Measurements from ENCODE around the gene CD300E.
"Not testable (repeated sequence)": the region's sequence is repeated elsewhere in the genome, so short reads cannot be mapped to it uniquely, and the experiment has no call there.

Gene CD300E

DNA sequence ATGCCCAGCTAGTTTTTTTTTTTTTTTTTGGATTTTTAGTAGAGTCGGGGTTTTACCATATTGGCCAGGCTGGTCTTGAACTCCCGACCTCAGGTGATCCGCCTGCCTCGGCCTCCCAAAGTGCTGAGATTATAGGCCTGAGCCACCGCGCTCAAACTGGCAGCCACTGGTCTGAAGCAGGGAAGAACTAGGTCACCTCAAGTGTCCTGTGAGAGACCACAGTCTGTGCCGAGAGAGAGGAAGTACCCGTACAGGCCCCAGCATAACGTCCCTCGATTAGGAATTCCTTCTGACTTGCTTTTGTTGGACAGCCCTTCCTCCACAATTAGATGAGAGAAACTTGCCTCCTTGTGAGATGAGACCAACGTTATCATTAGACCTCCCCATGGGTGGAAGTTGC is 13.7 kb upstream of the CD300E start:
- peak in 3 of 42 donors; percentile 12 to 19 (median 16) for DNase-seq
- intact Hi-C loops (cut with DNase I), result no loop called here

DNA sequence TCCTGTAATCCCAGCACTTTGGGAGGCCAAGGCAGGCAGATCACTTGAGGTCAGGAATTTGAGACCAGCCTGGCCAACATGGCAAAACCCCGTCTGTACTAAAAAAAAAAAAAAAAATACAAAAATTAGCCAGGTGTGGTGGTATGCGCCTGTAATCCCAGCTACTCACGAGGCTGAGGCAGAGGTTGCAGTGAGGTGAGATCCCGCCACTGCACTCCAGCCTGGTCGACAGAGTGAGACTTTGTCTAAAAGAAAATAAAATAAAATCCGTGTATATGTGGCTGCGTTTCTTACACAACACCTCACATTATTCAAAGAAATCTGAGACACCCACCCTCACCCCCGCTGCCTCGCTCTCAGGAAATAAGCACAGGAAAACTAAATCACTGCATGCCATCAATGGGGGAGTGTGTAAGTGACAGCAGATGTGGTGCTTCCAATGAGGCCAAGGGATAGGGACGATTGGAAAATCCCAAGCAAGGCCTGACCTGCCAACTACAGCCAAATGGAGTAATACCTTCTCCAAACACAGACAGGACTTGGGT is 13.1 kb upstream of the CD300E start:
- intact Hi-C loops (cut with DNase I), result not testable (repeated sequence)
- peak in 6 of 42 donors; percentile 8 to 46 (median 27) for DNase-seq

- intact Hi-C loops (cut with DNase I), result no loop called here
- DNase-seq, result no peak
These were observed 11.9 kb upstream of the CD300E start for GRCh38 chr17:74635418-74635817.

DNA sequence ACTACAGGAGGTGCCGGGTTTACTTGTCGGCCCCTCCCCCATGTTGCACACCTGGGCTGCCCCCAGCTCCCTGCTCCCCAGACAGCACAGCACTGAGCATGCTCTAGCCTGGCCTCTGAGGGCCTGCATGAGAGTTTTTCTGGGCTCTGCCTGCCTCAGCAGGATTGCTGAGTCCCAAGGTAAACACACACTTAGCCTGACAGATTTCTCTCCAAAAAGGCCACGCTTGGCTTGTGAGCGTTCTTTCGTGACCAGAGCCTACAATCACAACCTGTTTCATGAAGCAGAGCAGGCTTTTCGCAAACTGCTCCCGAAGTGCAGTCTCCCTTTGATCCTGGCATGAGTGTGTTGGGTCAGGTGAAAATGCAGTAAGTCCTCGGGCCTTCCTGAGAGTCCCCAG is 9.8 kb upstream of the CD300E start:
- intact Hi-C loops (cut with DNase I), result no loop called here
- DNase-seq, result no peak

GRCh38 chr17:74632617-74633016 is 9.1 kb upstream of the CD300E start:
- intact Hi-C loops (cut with DNase I), result no loop called here
- peak in 1 of 42 donors; percentile 25 for DNase-seq

DNA sequence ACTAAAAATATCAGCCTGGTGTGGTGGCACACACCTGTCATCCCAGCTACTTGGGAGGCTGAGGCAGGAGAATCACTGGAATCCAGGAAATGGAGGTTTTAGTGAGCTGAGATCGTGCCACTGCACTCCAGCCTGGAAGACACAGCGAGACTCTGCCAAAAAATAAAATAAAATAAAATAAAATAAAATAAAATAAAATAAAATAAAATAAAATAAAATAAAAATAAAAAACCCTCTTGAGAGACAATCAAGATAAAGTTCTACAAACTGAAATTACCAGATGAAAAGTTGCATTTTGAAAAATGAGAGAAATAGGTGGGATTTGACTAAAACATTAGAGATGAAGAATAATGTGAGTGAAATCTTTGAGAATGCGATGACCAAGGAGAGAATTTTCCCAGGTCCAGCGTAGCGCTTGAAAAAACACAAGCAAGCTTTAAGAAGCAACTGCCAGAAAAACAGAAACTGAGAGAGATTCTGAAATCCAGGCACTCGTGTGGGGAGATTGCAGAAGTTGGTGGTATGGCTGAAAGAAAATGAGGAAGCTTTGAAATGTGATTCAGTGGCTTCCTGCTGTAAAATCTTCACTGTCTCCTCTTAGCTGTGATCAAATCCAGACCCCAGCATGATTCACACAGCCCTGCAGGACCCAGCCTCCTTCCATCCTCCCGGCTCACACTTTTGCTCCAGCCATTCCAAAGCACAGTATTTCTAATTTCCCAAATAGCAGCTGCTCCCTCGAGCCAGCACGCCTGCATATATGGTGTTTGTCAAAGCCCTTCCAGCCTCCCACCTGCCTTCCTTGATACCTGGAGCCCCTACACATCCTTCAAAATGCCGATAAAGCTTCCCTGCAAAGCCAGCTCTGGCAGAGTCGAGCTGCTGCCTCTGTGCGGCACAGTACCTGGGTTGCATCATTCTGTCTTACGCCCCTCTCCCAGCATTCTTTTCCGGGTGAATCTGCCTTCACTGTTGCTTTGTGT is 8.2 kb upstream of the CD300E start:
- DNase-seq, result peak in 24 of 42 donors; percentile 5 to 76 (median 28)
- intact Hi-C loops (cut with DNase I), result no loop called here

DNA sequence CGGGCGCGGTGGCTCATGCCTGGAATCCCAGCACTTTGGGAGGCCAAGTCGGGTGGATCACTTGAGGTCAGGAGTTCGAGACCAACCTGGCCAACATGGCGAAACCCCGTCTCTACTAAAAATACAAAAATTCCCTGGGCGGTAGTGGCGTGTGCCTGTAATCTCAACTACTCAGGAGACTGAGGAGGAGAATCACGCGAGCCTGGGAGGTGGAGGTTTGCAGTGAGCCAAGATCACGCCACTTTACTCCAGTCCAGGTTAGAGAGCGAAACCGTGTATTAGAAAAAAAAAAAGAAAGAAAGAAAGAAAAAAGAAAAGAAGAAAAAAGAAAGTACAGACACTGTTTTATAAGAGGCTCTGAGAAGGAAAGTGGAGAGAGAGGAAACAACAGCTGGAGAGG is 6.7 kb upstream of the CD300E start:
- DNase-seq; intact Hi-C loops (cut with DNase I): not testable (repeated sequence)

DNA sequence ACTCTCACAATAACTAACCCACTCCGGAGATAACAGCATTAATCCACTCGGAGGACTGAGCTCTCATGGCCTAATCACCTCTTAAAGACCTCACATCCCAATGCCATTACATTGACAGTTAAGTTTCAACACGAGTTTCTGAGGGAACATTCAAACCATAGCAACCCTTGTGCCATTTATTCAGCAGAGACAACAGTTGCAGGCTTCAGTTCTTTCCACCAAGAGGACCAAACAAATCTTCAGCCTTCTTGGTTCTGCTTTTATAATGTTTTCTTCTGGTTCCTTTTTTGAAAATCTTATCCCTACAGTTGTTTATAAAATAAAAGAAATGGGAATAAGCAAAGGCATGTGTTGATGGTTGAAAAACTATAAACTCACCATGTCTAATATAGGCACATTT is 2.1 kb upstream of the CD300E start:
- intact Hi-C loops (cut with DNase I), result no loop called here
- DNase-seq, result no peak

- intact Hi-C loops (cut with DNase I), result no loop called here
These were observed 593 bp upstream of the CD300E start for GRCh38 chr17:74624131-74624530.

GRCh38 chr17:74619077-74619673 is 4.4 kb downstream of the CD300E start:
- intact Hi-C loops (cut with DNase I), result no loop called here
- no peak for DNase-seq

More at GRCh38 chr17:74624131-74624530, 593 bp upstream of the CD300E start:
- no peak for DNase-seq

DNA sequence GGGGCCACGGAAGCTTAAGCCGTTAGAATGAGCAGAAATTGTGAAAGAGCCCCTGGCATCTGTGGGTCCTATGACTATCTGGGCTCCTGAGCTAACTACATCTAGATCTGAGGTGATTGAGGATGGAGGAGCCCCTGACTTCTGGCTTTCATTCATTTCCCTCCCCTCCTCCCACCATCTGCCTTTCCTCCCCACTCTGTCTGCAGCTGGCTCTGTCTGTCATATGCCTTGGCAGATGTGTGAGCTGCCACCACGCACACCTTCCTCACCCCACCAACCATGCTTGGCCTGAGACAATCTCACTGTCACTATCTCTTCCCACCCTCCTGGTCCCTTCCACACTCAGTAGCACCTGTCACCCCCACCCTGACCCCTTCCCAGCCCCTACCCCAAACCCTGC is 5.1 kb downstream of the CD300E start:
- intact Hi-C loops (cut with DNase I), result no loop called here
- no peak for DNase-seq

GRCh38 chr17:74616696-74617095 is 6.8 kb downstream of the CD300E start:
- intact Hi-C loops (cut with DNase I), result no loop called here
- no peak for DNase-seq

- intact Hi-C loops (cut with DNase I), result no loop called here
- DNase-seq, result no peak
These were observed 11.5 kb downstream of the CD300E start for GRCh38 chr17:74612046-74612445.

- DNase-seq, result no peak
- intact Hi-C loops (cut with DNase I), result no loop called here
These were observed 13.4 kb downstream of the CD300E start for GRCh38 chr17:74610108-74610507.

GRCh38 chr17:74608511-74608910 is 15.0 kb downstream of the CD300E start:
- intact Hi-C loops (cut with DNase I), result no loop called here
- no peak for DNase-seq

DNA sequence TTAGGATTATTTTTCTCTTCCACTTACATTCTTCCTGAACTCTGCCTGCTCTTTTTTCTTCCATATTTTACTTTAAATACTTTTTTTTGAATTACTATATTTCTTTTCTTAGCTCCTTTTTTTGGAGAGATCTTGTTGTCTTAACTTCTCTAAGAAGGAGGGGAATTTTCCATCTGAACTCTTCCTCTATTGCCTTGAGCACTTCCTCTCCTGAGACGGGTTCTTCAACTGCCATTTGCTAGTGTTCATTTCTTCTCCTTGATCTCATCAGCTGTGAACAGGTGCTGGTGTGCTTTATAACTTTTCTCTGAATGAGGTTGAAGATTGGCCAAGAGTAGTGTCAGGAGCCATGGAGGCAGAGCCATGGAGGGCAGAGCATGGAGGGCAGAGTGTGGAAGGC is 16.3 kb downstream of the CD300E start:
- no peak for DNase-seq
- intact Hi-C loops (cut with DNase I), result no loop called here

- intact Hi-C loops (cut with DNase I), result no loop called here
These were observed 17.5 kb downstream of the CD300E start for GRCh38 chr17:74606050-74606449.

DNA sequence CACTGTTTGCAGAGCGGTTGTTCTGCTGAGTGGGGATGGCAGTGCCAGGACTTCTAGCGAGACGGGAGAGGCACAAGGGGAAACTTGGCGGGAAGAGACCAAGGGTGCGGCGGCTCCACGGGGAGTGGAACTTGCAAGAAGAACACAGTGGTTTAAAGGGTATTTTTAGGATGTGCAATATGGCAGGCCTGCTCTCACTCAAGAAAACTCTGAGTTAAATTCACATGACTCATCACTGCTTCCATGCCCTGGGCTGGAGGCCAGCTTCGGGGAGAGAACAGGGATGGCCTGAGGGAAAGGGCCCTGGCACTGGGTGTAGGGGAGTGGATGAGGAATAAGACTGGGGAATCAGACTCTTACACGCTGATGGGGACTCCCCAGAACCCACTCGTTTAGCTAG is 18.2 kb downstream of the CD300E start:
- intact Hi-C loops (cut with DNase I), result no loop called here
- DNase-seq, result peak in 7 of 42 donors; percentile 18 to 67 (median 44)

More at GRCh38 chr17:74606050-74606449, 17.5 kb downstream of the CD300E start:
- no peak for DNase-seq

GRCh38 chr17:74604761-74605160 is 18.8 kb downstream of the CD300E start:
- intact Hi-C loops (cut with DNase I), result no loop called here
- DNase-seq, result no peak

DNA sequence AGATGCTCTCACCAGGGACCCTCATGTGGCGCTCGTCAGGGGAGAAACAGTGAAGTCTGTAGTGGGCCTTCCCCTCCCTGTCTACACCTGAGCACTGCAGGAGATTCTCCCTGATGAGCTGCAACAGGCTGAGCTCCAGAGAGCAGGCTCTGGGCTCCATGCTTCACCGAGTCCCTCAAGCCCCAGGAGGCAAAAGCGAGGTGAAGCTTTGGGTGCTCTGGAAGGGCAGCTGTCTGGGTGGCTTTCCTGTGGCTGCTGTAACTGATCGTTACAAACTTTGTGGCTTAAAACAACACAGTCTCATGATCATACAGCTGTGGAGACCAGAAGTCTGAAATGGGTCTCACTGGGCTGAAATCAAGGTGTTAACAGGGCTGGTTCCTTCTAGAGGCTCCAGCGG is 19.3 kb downstream of the CD300E start:
- no peak for DNase-seq
- intact Hi-C loops (cut with DNase I), result no loop called here

Data from head of caudate nucleus (tissue), 42 donors.